Transverse colon (tissue), 4 donors: ENCODE results near the gene CNTNAP2. TPM values are rescaled to one million over a fixed set of nuclear protein-coding genes. Genes with fewer than 3 reads are reported as not detected.
"Not testable (repeated sequence)": the region's sequence is repeated elsewhere in the genome, so short reads cannot be mapped to it uniquely, and the experiment has no call there.

Experiments used
- DNase-seq: peaks from one replicate; pipeline ENCODE4 v3.0.0-alpha.2; 2019
- H3K27ac ChIP-seq, 4 donors: fragments of 200-600 bp; sonication (generic); 2 replicates each; pipeline ENCODE4 v1.5.1; 2016 to 2018; ENCODE audit warnings: inconsistent platforms in 4 of 4
- H3K27me3 ChIP-seq: fragments of 200-600 bp; sonication (generic); 2 replicates; pipeline ENCODE4 v1.5.1; 2017; ENCODE audit warnings: inconsistent platforms
- H3K36me3 ChIP-seq, 4 donors: fragments of 200-600 bp; sonication (generic); 2 replicates each; pipeline ENCODE4 v1.5.1; 2017 to 2019; ENCODE audit warnings: inconsistent platforms in 4 of 4
- H3K4me1 ChIP-seq, 4 donors: fragments of 200-600 bp; sonication (generic); 2 replicates each; pipeline ENCODE4 v1.5.1; 2017 to 2020; ENCODE audit warnings: inconsistent platforms in 4 of 4
- H3K4me3 ChIP-seq, 4 donors: fragments of 200-600 bp; sonication (generic); 1 replicate in 1 of 4; 2 replicates in 3 of 4; pipeline versions ENCODE4 v1.5.1 to v1.6.1; 2017 to 2019; ENCODE audit warnings: inconsistent platforms in 4 of 4
- H3K9me3 ChIP-seq, 2 donors: fragments of 200-600 bp; sonication (generic); 2 replicates each; pipeline ENCODE4 v1.5.1; 2017 to 2019; ENCODE audit warnings: inconsistent platforms in 2 of 2
- EP300 ChIP-seq: sonication (generic); formaldehyde crosslinking; IDR thresholded peaks from one replicate; pipeline ENCODE4 v1.6.1; 2017; ENCODE audit warnings: antibody characterized with exemption, low read depth
- POLR2A ChIP-seq: fragments of 450-650 bp; IDR thresholded peaks from one replicate; pipeline ENCODE4 v1.6.1; 2016; ENCODE audit warnings: antibody characterized with exemption, mild to moderate bottlenecking, moderate library complexity
- POLR2AphosphoS5 ChIP-seq, 3 donors: sonication (generic); formaldehyde crosslinking; IDR thresholded peaks; one replicate each; pipeline ENCODE4 v1.6.1; 2016; ENCODE audit warnings: antibody characterized with exemption in 3 of 3
- WGBS, 2 donors: methylation state at CpG; one replicate each; pipeline ENCODE4 v1.1.5; 2018; ENCODE audit warnings: low coverage in 1 of 2; 5-methylcytosine and 5-hydroxymethylcytosine counted together
- in situ Hi-C, 4 donors: fragments of 200-750 bp; cut with MboI; loops; one replicate each; pipeline versions ENCODE4 v1.15.0 to v1.15.1; 2017; ENCODE audit warnings: low sequenced_read_pairs in 3 of 4, low pct_ligation_motif_present in 1 of 4, low pct_unique_long_range_greater_than_20kb in 1 of 4
- intact Hi-C: fragments of 100-400 bp; cut with DNase I; formaldehyde crosslinking; loops from one replicate; pipeline ENCODE4 v1.15.1; 2023; ENCODE audit warnings: low total_unique reads
- total RNA-seq, 4 donors: library from RNA; depleted of rRNA; stranded (reverse); fragments of >200 nt; gene quantifications; one replicate each; pipeline ENCODE4 v1.1.0, GENCODE V29; 2016
- TF ChIP-seq, protein P1 (sequence below), 5 experiments: fragments of 200-600 bp in 3 of 5; fragments of 450-650 bp in 2 of 5; sonication (generic) in 3 of 5; IDR thresholded peaks; 1 replicate in 2 of 5; 2 replicates in 3 of 5; pipeline ENCODE4 v1.5.1; 2016 to 2017; ENCODE audit warnings: antibody characterized with exemption in 5 of 5, inconsistent platforms in 3 of 5, mild to moderate bottlenecking in 2 of 5, moderate library complexity in 1 of 5

CNTNAP2 gene
- total RNA-seq, 4 donors from 2014 or later = 0.60 to 2.9 (median 2.4) TPM

DNA sequence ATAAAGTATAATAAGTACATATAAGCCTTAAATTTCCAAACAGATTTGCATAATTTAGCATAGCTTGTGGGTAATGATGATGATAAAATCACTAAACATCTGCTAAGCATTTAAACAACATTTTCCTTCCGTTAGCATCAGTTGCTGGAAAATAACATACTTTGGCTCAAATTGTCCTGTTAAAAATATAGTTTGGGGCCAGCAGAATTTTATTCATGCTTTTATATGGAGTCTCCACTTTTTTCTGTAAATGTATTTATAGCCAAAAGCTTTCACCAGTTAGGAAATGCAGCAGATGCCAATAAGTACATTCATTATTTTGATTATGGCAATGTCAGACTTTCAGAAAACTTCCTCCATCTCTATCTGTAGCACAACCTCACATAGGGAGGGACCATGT, 107.2 kb downstream of the CNTNAP2 start:
- Histone ChIP-seq H3K4me1 (no peaks in the 10 kb centered on the region), H3K36me3 (no peaks in the 10 kb centered on the region), H3K27ac (no peak overlapping the region), H3K4me3 (no peak overlapping the region), H3K27me3 (no peaks in the 10 kb centered on the region), H3K9me3 (no peaks in the 10 kb centered on the region)
- TF ChIP-seq POLR2A = no peak
- no peak for TF ChIP-seq POLR2AphosphoS5 (IDR thresholded peaks at IDR 0.05)
- TF ChIP-seq EP300 = no peak
- TF ChIP-seq, protein P1, sequence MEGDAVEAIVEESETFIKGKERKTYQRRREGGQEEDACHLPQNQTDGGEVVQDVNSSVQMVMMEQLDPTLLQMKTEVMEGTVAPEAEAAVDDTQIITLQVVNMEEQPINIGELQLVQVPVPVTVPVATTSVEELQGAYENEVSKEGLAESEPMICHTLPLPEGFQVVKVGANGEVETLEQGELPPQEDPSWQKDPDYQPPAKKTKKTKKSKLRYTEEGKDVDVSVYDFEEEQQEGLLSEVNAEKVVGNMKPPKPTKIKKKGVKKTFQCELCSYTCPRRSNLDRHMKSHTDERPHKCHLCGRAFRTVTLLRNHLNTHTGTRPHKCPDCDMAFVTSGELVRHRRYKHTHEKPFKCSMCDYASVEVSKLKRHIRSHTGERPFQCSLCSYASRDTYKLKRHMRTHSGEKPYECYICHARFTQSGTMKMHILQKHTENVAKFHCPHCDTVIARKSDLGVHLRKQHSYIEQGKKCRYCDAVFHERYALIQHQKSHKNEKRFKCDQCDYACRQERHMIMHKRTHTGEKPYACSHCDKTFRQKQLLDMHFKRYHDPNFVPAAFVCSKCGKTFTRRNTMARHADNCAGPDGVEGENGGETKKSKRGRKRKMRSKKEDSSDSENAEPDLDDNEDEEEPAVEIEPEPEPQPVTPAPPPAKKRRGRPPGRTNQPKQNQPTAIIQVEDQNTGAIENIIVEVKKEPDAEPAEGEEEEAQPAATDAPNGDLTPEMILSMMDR (IDR thresholded peaks at IDR 0.05) = no peak
- in situ Hi-C loops = no loop called here
- 82 to 94% methylated on average over 1 of the region's 1 CpG for WGBS, 2 donors
- no peak for DNase-seq
- intact Hi-C loops = no loop called here

GRCh38 chr7:146232604-146233003, 116.0 kb downstream of the CNTNAP2 start:
- in situ Hi-C loops (no loop called here), intact Hi-C loops (no loop called here)
- Histone ChIP-seq H3K36me3 (no peaks in the 10 kb centered on the region), H3K4me1 (no peaks in the 10 kb centered on the region), H3K27ac (no peak overlapping the region), H3K4me3 (no peak overlapping the region), H3K9me3 (no peaks in the 10 kb centered on the region), H3K27me3 (no peaks in the 10 kb centered on the region)
- no peak for DNase-seq
- WGBS, 2 donors = 73 to 82% methylated on average over 2 of the region's 2 CpGs
- TF ChIP-seq EP300 = no peak
- TF ChIP-seq POLR2A = no peak
- TF ChIP-seq, protein P1 (IDR thresholded peaks at IDR 0.05) = no peak
- TF ChIP-seq POLR2AphosphoS5 (IDR thresholded peaks at IDR 0.05) = no peak

GRCh38 chr7:146235195-146235594, 118.6 kb downstream of the CNTNAP2 start:
- Histone ChIP-seq H3K36me3 (no peaks in the 10 kb centered on the region), H3K27ac (no peak overlapping the region), H3K4me1 (no peaks in the 10 kb centered on the region), H3K4me3 (no peak overlapping the region), H3K9me3 (no peaks in the 10 kb centered on the region), H3K27me3 (no peaks in the 10 kb centered on the region)
- TF ChIP-seq POLR2AphosphoS5 (IDR thresholded peaks at IDR 0.05) (no peak), EP300 (no peak), POLR2A (no peak)
- TF ChIP-seq, protein P1 (IDR thresholded peaks at IDR 0.05) = no peak
- intact Hi-C loops = no loop called here
- 26 to 60% methylated on average over 1 of the region's 1 CpG for WGBS, 2 donors
- in situ Hi-C loops = no loop called here
- no peak for DNase-seq

DNA sequence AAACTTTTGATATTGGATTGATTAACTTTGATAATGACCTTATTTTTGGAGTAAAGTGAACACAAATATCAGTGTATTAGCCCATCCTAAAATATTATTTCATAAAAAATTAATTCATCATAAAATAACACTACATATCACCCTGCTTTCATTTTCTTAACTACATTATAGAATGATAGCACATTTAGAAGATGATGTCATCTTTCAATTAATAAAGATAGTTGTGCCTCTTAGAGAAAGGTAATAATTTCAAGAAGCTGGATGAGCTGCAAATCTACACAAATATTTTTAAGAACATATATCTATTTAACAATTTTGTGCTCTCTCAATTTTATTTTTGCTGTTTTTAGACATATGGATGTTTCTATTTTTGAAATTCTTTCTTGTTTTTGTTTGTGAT, 126.1 kb downstream of the CNTNAP2 start:
- no peaks in the 10 kb centered on the region for H3K9me3 ChIP-seq
- no peak for DNase-seq
- no peak overlapping the region for H3K4me3 ChIP-seq
- intact Hi-C loops (no loop called here), in situ Hi-C loops (no loop called here)
- no peak overlapping the region for H3K27ac ChIP-seq
- no peaks in the 10 kb centered on the region for H3K4me1 ChIP-seq
- no peak for TF ChIP-seq POLR2AphosphoS5 (IDR thresholded peaks at IDR 0.05)
- no peak for TF ChIP-seq POLR2A
- TF ChIP-seq EP300 = no peak
- TF ChIP-seq, protein P1 (IDR thresholded peaks at IDR 0.05) = no peak
- no peaks in the 10 kb centered on the region for H3K27me3 ChIP-seq
- H3K36me3 ChIP-seq = no peaks in the 10 kb centered on the region

DNA sequence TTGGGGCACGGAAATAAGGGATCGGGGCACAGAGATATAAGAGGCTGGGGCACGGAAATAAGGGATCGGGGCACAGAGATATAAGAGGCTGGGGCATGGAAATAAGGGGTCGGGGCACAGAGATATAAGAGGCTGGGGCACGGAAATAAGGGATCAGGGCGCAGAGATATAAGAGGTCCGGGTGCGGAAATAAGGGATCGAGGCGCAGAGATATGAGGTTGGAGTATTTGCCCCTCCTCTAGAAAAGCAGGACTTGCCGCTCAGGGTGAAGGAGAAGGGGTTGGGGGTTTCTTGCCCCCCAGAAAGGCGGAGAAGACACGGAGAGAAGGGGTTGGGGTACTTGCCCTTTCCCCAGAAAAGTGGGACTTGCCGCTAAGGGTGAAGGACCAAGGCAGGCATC, 131.4 kb downstream of the CNTNAP2 start:
- DNase-seq, intact Hi-C loops, H3K4me1 ChIP-seq, H3K27ac ChIP-seq, in situ Hi-C loops, H3K27me3 ChIP-seq, H3K9me3 ChIP-seq, H3K4me3 ChIP-seq, H3K36me3 ChIP-seq: not testable (repeated sequence)
- WGBS, 2 donors = 35 to 42% methylated on average over 14 to 15 of the region's 15 CpGs

DNA sequence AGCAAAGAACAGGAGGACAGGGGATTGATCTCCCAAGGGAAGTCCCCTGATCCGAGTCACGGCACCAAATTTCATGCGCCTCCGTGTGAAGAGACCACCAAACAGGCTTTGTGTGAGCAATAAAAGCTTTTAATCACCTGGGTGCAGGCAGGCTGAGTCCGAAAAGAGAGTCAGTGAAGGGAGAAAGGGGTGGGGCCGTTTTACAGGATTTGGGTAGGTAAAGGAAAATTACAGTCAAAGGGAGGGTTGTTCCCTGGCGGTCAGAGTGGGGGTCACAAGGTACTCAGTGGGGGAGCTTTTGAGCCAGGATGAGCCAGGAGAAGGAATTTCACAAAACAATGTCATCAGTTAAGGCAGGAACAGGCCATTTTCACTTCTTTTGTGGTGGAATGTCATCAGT, 132.1 kb downstream of the CNTNAP2 start:
- DNase-seq, H3K9me3 ChIP-seq, H3K27ac ChIP-seq, H3K36me3 ChIP-seq, H3K4me1 ChIP-seq, in situ Hi-C loops, H3K27me3 ChIP-seq, intact Hi-C loops, H3K4me3 ChIP-seq: not testable (repeated sequence)
- 34 to 35% methylated on average over 7 of the region's 7 CpGs for WGBS, 2 donors
